Thyroid gland (tissue), 4 donors: ENCODE data around the gene CSTPP1.

Experiments
- CTCF ChIP-seq, 6 experiments: fragments of 200-600 bp in 3 of 6; fragments of 450-650 bp in 3 of 6; sonication (generic) in 3 of 6; IDR thresholded peaks; one replicate each; pipeline ENCODE4 v1.5.1; 2016 to 2019; ENCODE audit warnings: antibody characterized with exemption in 6 of 6, mild to moderate bottlenecking in 2 of 6, inconsistent platforms in 1 of 6, moderate library complexity in 1 of 6
- POLR2A ChIP-seq, 2 donors: fragments of 450-650 bp; IDR thresholded peaks; one replicate each; pipeline ENCODE4 v1.6.1; 2017; ENCODE audit warnings: antibody characterized with exemption in 2 of 2, mild to moderate bottlenecking in 2 of 2, moderate library complexity in 1 of 2

- TF ChIP-seq CTCF (IDR thresholded peaks at IDR 0.05) (no peak), POLR2A (IDR thresholded peaks at IDR 0.05) (no peak)
Observed at GRCh38 chr11:47125083-47125482, 188.5 kb downstream of the CSTPP1 start.
